ENCODE data around the gene LYST.

The LYST gene

GRCh38 chr1:235838021-235838420 is 28.7 kb downstream of the LYST start:
- Histone ChIP-seq H3K36me3 (ENCODE audit: control insufficient read depth, insufficient read depth, low read length) (no peaks in the 10 kb centered on the region), H3K4me3 (ENCODE audit: low read depth, low read length) (no peak overlapping the region), H3K9me3 (ENCODE audit: control insufficient read depth, insufficient read depth, low read depth, low read length) (no peaks in the 10 kb centered on the region), H3K27ac (ENCODE audit: low read depth, low read length) (no peak overlapping the region), H3K9ac (ENCODE audit: low read length) (no peak overlapping the region), H3K4me1 (ENCODE audit: control insufficient read depth, insufficient read depth, low read length) (no peaks in the 10 kb centered on the region), H3K27me3 (ENCODE audit: control insufficient read depth, insufficient read depth, low read length) (no peaks in the 10 kb centered on the region; the same call in 1 of the 2 replicates)

DNA sequence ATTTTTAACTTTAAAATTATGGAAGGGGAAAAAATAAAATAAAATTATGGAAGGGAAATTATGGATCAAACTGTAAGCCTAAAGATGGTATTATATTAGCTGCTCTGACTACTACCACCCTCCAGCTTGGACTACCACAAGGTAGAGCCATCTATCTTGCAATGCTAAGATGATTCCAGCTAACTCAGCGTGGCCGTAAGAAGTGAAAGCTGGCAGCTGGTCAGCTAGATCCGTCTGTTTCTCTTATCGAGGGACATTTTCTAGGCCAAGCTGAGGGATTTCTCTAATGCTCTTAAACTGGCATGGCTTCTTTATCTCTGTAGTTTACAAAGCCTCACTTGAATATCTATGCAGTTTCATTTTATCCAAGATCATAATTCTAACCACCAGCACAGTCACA is 31.5 kb downstream of the LYST start:
- Histone ChIP-seq H3K27me3 (ENCODE audit: control insufficient read depth, insufficient read depth, low read length) (no peaks in the 10 kb centered on the region; the same call in 1 of the 2 replicates), H3K4me3 (ENCODE audit: low read depth, low read length) (no peak overlapping the region), H3K4me1 (ENCODE audit: control insufficient read depth, insufficient read depth, low read length) (no peaks in the 10 kb centered on the region), H3K9me3 (ENCODE audit: control insufficient read depth, insufficient read depth, low read depth, low read length) (no peaks in the 10 kb centered on the region), H3K9ac (ENCODE audit: low read length) (no peak overlapping the region), H3K27ac (ENCODE audit: low read depth, low read length) (no peak overlapping the region), H3K36me3 (ENCODE audit: control insufficient read depth, insufficient read depth, low read length) (no peaks in the 10 kb centered on the region)

DNA sequence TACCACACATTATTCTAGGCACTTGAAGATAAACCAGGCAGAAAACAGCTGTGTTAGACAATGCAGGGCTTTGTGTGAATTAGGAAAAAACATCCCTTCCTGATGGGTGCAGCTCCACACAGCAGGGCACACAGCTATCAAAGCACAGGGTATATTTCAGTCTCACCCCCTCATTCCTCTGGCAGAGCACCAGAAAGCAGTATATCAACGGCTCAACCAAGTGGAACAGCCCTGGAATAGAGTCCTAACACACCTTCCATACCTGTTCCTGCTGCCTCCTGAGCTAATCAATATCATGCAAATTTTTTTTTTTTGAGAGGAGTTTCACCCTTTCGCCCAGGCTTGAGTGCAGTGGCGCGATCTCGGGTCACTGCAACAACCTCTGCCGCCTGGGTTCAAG is 32.1 kb downstream of the LYST start:
- no peak overlapping the region for H3K27ac ChIP-seq (ENCODE audit: low read depth, low read length)
- H3K9me3 ChIP-seq (ENCODE audit: control insufficient read depth, insufficient read depth, low read depth, low read length) = no peaks in the 10 kb centered on the region
- H3K4me3 ChIP-seq (ENCODE audit: low read depth, low read length) = no peak overlapping the region
- H3K4me1 ChIP-seq (ENCODE audit: control insufficient read depth, insufficient read depth, low read length) = no peaks in the 10 kb centered on the region
- no peak overlapping the region for H3K9ac ChIP-seq (ENCODE audit: low read length)
- H3K36me3 ChIP-seq (ENCODE audit: control insufficient read depth, insufficient read depth, low read length) = no peaks in the 10 kb centered on the region
- H3K27me3 ChIP-seq (ENCODE audit: control insufficient read depth, insufficient read depth, low read length) = no peaks in the 10 kb centered on the region; the same call in 1 of the 2 replicates

- H3K9ac ChIP-seq (ENCODE audit: low read length) = no peak overlapping the region
- no peaks in the 10 kb centered on the region; the same call in 1 of the 2 replicates for H3K27me3 ChIP-seq (ENCODE audit: control insufficient read depth, insufficient read depth, low read length)
- no peak overlapping the region for H3K27ac ChIP-seq (ENCODE audit: low read depth, low read length)
- H3K4me3 ChIP-seq (ENCODE audit: low read depth, low read length) = no peak overlapping the region
- no peaks in the 10 kb centered on the region for H3K9me3 ChIP-seq (ENCODE audit: control insufficient read depth, insufficient read depth, low read depth, low read length)
- H3K36me3 ChIP-seq (ENCODE audit: control insufficient read depth, insufficient read depth, low read length) = no peaks in the 10 kb centered on the region
- H3K4me1 ChIP-seq (ENCODE audit: control insufficient read depth, insufficient read depth, low read length) = no peaks in the 10 kb centered on the region
Measured at GRCh38 chr1:235832011-235832410, 34.7 kb downstream of the LYST start.

DNA sequence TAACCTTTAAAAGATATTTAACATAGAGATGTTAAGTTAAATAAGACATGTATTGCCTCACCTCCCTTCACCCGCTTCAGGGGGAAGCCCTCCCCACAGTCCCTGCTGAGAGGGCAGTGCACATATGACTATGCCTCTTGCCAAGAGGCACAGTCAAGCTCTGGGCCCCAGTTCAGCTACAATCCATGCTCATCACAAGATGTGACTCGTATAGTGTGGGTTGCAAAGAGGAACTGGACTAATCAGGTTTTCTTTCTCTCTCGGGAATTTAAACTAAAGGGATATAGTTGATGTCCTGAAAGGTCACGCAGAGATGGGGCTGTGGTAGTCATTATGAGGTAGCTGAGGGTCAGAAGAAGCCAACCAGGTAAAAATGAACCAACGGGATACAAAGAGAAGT is 35.6 kb downstream of the LYST start:
- Histone ChIP-seq H3K36me3 (ENCODE audit: control insufficient read depth, insufficient read depth, low read length) (no peaks in the 10 kb centered on the region), H3K27ac (ENCODE audit: low read depth, low read length) (no peak overlapping the region), H3K27me3 (ENCODE audit: control insufficient read depth, insufficient read depth, low read length) (no peaks in the 10 kb centered on the region), H3K9ac (ENCODE audit: low read length) (no peak overlapping the region), H3K9me3 (ENCODE audit: control insufficient read depth, insufficient read depth, low read depth, low read length) (no peaks in the 10 kb centered on the region), H3K4me1 (ENCODE audit: control insufficient read depth, insufficient read depth, low read length) (no peaks in the 10 kb centered on the region), H3K4me3 (ENCODE audit: low read depth, low read length) (no peak overlapping the region)

DNA sequence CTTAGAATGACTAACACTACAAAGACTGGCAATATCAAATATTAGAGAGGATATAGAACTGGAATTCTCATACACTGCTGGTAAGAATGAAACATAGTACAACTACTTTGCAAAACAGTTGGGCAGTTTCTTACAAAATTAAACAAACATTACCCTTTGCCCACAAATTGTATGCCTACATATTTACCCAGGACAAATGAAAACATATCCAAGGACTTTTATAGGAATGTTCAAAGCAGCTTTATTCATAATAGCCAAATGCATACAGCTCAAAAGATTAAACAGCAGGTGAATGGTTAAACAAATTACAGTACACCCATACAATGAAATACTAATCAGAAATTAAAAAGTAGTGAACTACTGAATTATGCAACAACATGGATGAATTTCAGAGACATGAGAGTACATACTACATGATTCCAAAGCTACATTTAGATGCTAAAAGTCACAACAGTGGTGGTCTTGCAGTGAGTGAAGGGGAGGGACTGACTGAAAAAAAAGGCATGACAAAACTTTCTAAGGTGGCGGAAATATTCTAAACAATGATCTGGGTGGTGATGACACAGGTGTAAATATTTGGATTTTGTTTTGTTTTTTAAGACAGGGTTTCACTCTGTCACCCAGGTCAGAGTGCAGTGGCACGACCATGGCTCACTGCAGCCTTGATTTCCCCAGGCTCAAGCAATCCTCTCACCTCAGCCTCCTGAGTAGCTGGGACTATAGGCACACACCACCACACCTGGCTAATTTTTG is 40.4 kb downstream of the LYST start:
- H3K4me3 ChIP-seq (ENCODE audit: low read depth, low read length) = no peak overlapping the region
- H3K9ac ChIP-seq (ENCODE audit: low read length) = no peak overlapping the region
- H3K27ac ChIP-seq (ENCODE audit: low read depth, low read length) = no peak overlapping the region
- H3K27me3 ChIP-seq (ENCODE audit: control insufficient read depth, insufficient read depth, low read length) = no peaks in the 10 kb centered on the region
- H3K4me1 ChIP-seq (ENCODE audit: control insufficient read depth, insufficient read depth, low read length) = no peaks in the 10 kb centered on the region
- H3K9me3 ChIP-seq (ENCODE audit: control insufficient read depth, insufficient read depth, low read depth, low read length) = no peaks in the 10 kb centered on the region
- H3K36me3 ChIP-seq (ENCODE audit: control insufficient read depth, insufficient read depth, low read length) = no peaks in the 10 kb centered on the region

DNA sequence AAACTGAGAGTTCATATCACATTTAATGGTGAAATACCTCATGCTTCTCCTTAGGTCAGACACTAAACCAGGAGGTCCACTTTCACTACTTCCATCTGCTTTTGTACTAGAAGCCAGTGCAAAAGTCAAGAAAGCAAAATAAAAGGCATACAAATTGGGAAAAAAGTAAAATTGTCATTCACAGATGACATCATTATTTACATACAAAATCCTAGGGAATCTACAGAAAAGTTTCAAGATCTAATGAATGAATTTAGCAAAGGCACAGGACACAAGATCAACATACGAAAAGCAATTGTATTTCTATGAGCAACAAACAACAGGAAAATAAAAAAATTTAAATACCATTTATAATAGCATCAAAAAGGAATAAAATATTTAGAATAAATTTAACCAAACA is 41.5 kb downstream of the LYST start:
- no peak overlapping the region for H3K27ac ChIP-seq (ENCODE audit: low read depth, low read length)
- H3K36me3 ChIP-seq (ENCODE audit: control insufficient read depth, insufficient read depth, low read length) = no peaks in the 10 kb centered on the region
- no peaks in the 10 kb centered on the region for H3K9me3 ChIP-seq (ENCODE audit: control insufficient read depth, insufficient read depth, low read depth, low read length)
- no peaks in the 10 kb centered on the region for H3K27me3 ChIP-seq (ENCODE audit: control insufficient read depth, insufficient read depth, low read length)
- H3K4me1 ChIP-seq (ENCODE audit: control insufficient read depth, insufficient read depth, low read length) = no peaks in the 10 kb centered on the region
- no peak overlapping the region for H3K9ac ChIP-seq (ENCODE audit: low read length)
- H3K4me3 ChIP-seq (ENCODE audit: low read depth, low read length) = no peak overlapping the region

GRCh38 chr1:235823684-235824083 is 43.0 kb downstream of the LYST start:
- no peak overlapping the region for H3K27ac ChIP-seq (ENCODE audit: low read depth, low read length)
- no peaks in the 10 kb centered on the region for H3K36me3 ChIP-seq (ENCODE audit: control insufficient read depth, insufficient read depth, low read length)
- no peak overlapping the region for H3K9ac ChIP-seq (ENCODE audit: low read length)
- no peaks in the 10 kb centered on the region for H3K4me1 ChIP-seq (ENCODE audit: control insufficient read depth, insufficient read depth, low read length)
- no peaks in the 10 kb centered on the region for H3K9me3 ChIP-seq (ENCODE audit: control insufficient read depth, insufficient read depth, low read depth, low read length)
- no peak overlapping the region for H3K4me3 ChIP-seq (ENCODE audit: low read depth, low read length)
- H3K27me3 ChIP-seq (ENCODE audit: control insufficient read depth, insufficient read depth, low read length) = no peaks in the 10 kb centered on the region

DNA sequence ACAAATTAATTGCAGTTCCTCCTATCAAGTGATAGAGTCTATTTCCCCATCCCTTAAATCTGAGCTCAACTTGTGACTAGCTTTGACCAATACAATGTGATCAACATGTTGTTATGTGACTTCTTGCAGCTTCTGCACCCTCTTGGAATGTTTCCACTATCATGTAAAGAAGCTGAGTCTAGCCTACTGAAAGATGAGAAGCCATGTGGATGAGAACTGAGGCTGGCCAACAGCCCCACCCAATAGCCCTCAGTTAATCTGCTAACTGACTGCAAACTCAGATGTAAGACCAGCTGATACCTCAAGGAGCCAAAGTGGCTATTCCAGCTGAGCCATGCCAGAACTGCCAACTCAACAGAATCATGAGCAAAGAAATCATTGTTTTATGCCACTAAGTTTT is 44.0 kb downstream of the LYST start:
- Histone ChIP-seq H3K36me3 (ENCODE audit: control insufficient read depth, insufficient read depth, low read length) (no peaks in the 10 kb centered on the region), H3K27ac (ENCODE audit: low read depth, low read length) (no peak overlapping the region), H3K9ac (ENCODE audit: low read length) (no peak overlapping the region), H3K4me1 (ENCODE audit: control insufficient read depth, insufficient read depth, low read length) (no peaks in the 10 kb centered on the region), H3K27me3 (ENCODE audit: control insufficient read depth, insufficient read depth, low read length) (no peaks in the 10 kb centered on the region), H3K9me3 (ENCODE audit: control insufficient read depth, insufficient read depth, low read depth, low read length) (no peaks in the 10 kb centered on the region), H3K4me3 (ENCODE audit: low read depth, low read length) (no peak overlapping the region)

- Histone ChIP-seq H3K27ac (ENCODE audit: low read depth, low read length) (no peak overlapping the region), H3K27me3 (ENCODE audit: control insufficient read depth, insufficient read depth, low read length) (no peaks in the 10 kb centered on the region), H3K36me3 (ENCODE audit: control insufficient read depth, insufficient read depth, low read length) (no peaks in the 10 kb centered on the region), H3K4me3 (ENCODE audit: low read depth, low read length) (no peak overlapping the region), H3K9me3 (ENCODE audit: control insufficient read depth, insufficient read depth, low read depth, low read length) (no peaks in the 10 kb centered on the region), H3K9ac (ENCODE audit: low read length) (no peak overlapping the region), H3K4me1 (ENCODE audit: control insufficient read depth, insufficient read depth, low read length) (no peaks in the 10 kb centered on the region)
Measured at GRCh38 chr1:235821361-235821981, 45.2 kb downstream of the LYST start.

DNA sequence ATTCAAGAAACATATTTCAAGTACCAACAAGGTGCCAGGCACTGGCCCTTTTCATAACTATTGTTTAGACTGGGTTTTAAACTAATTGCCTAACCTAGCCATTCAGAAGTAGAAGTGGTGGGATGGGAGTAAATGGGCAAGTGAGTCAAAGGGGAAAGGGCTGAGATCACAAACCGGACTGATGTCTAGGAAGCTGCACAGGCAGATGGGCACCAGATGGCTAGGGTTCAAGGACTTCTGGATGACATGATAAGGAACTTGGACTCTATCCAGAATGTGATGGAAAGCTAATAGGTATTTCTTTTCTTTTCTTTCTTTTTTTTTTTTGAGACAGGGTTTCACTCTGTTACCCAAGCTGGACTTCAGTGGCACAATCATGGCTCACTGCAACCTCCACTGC is 46.6 kb downstream of the LYST start:
- no peak overlapping the region for H3K4me3 ChIP-seq (ENCODE audit: low read depth, low read length)
- H3K36me3 ChIP-seq (ENCODE audit: control insufficient read depth, insufficient read depth, low read length) = no peaks in the 10 kb centered on the region
- no peaks in the 10 kb centered on the region for H3K4me1 ChIP-seq (ENCODE audit: control insufficient read depth, insufficient read depth, low read length)
- no peaks in the 10 kb centered on the region for H3K9me3 ChIP-seq (ENCODE audit: control insufficient read depth, insufficient read depth, low read depth, low read length)
- H3K27ac ChIP-seq (ENCODE audit: low read depth, low read length) = no peak overlapping the region
- H3K9ac ChIP-seq (ENCODE audit: low read length) = no peak overlapping the region
- no peaks in the 10 kb centered on the region for H3K27me3 ChIP-seq (ENCODE audit: control insufficient read depth, insufficient read depth, low read length)
